Fibroblast of villous mesenchyme (primary cell): ENCODE data around the gene C3orf52. TPM values are rescaled to one million over a fixed set of nuclear protein-coding genes. Genes with fewer than 3 reads are reported as not detected.
A peak's percentile ranks its signal among the peaks of the same experiment; 100 is the strongest.

Experiments
- DNase-seq: peaks from one replicate; pipeline ENCODE4 v3.0.0-alpha.2; 2010; ENCODE audit warnings: low read depth
- H3K4me3 ChIP-seq: 2 replicates; pipeline ENCODE4 v1.5.1; 2011; ENCODE audit warnings: low read depth, mild to moderate bottlenecking, low read length
- total RNA-seq: library from RNA; depleted of rRNA; stranded (reverse); fragments of >200 nt; gene quantifications from 2 replicates; pipeline ENCODE4 v1.2.3, GENCODE V29; 2012
- TF ChIP-seq, protein P1 (sequence below): IDR thresholded peaks from 2 replicates; pipeline ENCODE4 v1.5.1; 2012; ENCODE audit warnings: low read depth, mild to moderate bottlenecking, low read length; ENCODE audit not compliant: insufficient read depth

C3orf52 gene
- total RNA-seq, 1 donor: 7.3 TPM

DNA sequence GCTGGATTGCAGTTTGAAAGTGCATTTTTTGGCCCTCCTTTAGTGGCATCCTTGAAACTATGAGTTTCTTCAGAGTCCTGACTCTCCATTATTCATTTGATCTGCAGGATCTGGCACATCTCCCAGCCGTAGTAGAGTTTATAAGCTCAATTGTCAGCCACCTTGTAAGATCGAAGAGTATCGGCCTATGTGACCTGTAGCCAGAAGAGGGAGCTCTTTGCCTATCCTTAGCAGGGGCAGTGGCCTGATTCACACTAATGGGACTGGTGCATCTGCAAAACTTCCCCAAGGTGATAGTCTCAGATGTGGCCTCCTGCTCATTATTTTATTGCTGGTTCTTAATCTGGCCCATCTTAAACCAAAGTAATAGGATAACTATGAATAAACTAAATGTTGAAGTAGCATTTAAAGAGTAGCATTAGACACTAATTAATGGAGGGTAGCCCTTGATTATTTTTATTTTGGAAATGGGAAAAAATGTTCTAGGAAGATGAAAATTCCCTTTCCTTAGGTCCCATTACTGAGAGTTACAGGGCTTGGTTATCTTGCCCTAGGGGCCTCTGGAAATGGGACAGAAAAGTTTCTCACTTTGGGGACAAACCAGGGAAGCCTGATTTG, 25.7 kb downstream of the C3orf52 start:
- no peak overlapping the region for H3K4me3 ChIP-seq
- TF ChIP-seq, protein P1, sequence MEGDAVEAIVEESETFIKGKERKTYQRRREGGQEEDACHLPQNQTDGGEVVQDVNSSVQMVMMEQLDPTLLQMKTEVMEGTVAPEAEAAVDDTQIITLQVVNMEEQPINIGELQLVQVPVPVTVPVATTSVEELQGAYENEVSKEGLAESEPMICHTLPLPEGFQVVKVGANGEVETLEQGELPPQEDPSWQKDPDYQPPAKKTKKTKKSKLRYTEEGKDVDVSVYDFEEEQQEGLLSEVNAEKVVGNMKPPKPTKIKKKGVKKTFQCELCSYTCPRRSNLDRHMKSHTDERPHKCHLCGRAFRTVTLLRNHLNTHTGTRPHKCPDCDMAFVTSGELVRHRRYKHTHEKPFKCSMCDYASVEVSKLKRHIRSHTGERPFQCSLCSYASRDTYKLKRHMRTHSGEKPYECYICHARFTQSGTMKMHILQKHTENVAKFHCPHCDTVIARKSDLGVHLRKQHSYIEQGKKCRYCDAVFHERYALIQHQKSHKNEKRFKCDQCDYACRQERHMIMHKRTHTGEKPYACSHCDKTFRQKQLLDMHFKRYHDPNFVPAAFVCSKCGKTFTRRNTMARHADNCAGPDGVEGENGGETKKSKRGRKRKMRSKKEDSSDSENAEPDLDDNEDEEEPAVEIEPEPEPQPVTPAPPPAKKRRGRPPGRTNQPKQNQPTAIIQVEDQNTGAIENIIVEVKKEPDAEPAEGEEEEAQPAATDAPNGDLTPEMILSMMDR: peak; percentile 88
- DNase-seq: peak; percentile 64

GRCh38 chr3:112114576-112115160, 28.5 kb downstream of the C3orf52 start:
- no peak overlapping the region for H3K4me3 ChIP-seq
- DNase-seq: no peak
- TF ChIP-seq, protein P1: no peak

- no peak overlapping the region for H3K4me3 ChIP-seq
- TF ChIP-seq, protein P1: no peak
- no peak for DNase-seq
Observed at GRCh38 chr3:112115161-112115739, 29.1 kb downstream of the C3orf52 start.

DNA sequence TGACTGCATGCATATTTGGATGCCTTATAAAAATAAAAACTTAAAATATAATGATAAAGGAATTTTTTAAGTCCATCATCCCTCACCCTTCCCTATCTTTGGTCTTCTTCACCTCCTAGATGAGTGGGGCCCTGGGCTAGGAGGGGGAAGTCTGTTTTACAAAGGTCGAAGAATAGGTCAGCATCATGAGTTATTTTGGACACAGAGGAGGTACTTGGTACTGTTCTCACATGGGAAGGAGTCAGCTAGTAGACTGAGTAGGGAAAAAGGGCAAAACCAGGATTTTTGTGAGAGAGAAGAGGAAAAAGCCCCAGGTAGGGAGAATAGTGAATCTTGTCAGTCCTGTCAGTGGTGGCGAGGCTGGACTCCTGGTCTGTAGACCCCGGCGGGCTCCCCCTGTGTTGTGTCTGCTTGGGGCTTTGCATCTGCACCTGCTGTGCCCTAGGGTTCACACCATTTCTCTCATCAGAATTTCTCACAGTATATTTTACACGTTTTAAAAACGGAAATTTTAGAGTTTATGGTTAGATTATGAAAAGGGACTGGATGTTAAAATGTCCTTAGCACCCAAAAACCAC, 29.7 kb downstream of the C3orf52 start:
- DNase-seq: no peak
- H3K4me3 ChIP-seq: no peak overlapping the region
- TF ChIP-seq, protein P1: no peak

GRCh38 chr3:112116748-112117186, 30.6 kb downstream of the C3orf52 start:
- DNase-seq: no peak
- TF ChIP-seq, protein P1: no peak
- no peak overlapping the region for H3K4me3 ChIP-seq

DNA sequence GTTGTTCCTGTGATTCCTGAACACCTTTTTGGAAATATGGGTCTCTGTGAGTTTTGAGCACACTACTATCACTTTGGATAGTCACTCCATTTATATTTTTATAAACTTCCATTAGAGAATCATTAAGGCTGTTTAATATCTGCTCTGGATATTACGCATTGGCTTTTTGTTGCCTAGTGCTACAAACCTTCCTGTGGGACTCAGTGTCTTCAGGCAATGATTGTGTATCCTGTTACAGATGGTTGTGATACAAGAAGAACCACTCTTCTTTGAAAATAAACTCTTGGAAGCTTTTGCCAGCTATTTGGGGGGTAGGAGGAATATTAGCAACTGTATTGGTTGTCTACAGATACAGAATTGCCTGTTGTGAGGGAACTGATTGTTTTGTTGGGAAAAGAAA, 31.2 kb downstream of the C3orf52 start:
- TF ChIP-seq, protein P1: no peak
- no peak overlapping the region for H3K4me3 ChIP-seq
- no peak for DNase-seq
